ENCODE measurements around the gene CHEK2. TPM values are rescaled to one million over a fixed set of nuclear protein-coding genes. Genes with fewer than 3 reads are reported as not detected.

The CHEK2 gene
- total and polyA plus RNA-seq, 2 of the 4 experiments (the other 2 are of a cell fraction) = 9.9 to 16.1 TPM

DNA sequence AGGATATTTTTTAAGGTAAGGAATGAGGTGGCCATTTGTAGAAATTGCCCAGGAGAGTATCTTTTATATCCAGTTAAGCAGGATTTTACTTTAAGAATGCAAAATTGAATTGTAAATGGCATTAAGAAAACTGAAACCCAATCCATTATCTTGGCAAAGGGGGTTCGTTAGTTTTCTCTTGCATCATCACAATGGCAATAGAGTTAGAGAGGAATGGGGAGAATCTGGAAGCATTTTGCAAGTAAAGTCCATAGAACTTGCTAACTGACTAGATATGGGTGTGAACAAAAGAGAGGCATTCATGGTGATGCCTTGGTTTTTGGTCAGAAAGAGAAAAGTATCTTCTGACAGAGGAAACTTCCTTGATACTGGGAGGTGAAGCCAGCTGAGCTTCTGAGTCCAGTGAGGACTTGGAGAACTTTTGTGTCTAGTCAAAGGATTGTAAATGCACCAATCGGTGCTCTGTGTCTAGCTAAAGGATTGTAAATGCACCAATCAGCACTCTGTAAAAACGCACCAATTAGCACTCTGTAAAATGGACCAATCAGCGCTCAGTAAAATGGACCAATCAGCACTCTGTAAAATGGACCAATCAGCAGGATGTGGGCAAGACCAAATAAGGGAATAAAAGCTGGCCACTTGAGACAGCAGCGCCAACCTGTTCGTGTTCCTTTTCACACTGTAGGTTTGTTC, 27.2 kb upstream of the CHEK2 start:
- no peak for TF ChIP-seq NFE2L2 (IDR thresholded peaks at IDR 0.05; ENCODE audit: low read depth, low read length)
- no peak for TF ChIP-seq ELK1 (IDR thresholded peaks at IDR 0.05; ENCODE audit: borderline replicate concordance, low read depth, low read length)
- TF ChIP-seq CHD1 (IDR thresholded peaks at IDR 0.05; ENCODE audit: low read depth, low read length) = no peak
- no peak for TF ChIP-seq RFX5 (IDR thresholded peaks at IDR 0.05; ENCODE audit: low read depth, low read length)
- no peak for TF ChIP-seq MXI1 (IDR thresholded peaks at IDR 0.05; ENCODE audit: borderline replicate concordance, low read depth, low read length)
- TF ChIP-seq BHLHE40 (IDR thresholded peaks at IDR 0.05; ENCODE audit: low read depth, low read length) = no peak
- no peak for TF ChIP-seq FOS (IDR thresholded peaks at IDR 0.05; ENCODE audit: low read depth, low read length)
- TF ChIP-seq MAZ (IDR thresholded peaks at IDR 0.05; ENCODE audit: borderline replicate concordance, low read depth, low read length) = no peak
- Histone ChIP-seq H3K14ac (replicated peaks; ENCODE audit: low read depth, low read length) (no peak overlapping the region), H4K20me1 (ENCODE audit: insufficient read depth, low read length) (peaks cover 9% of the 10 kb centered on the region), H2AK9ac (replicated peaks; ENCODE audit: low read depth, low read length, poor library complexity) (no peak overlapping the region), H3K79me1 (ENCODE audit: low read depth in 1 of 2, low read length in 2 of 2) (no peaks in the 10 kb centered on the region; a peak in 2 of 4 replicates), H3K9me3 (ENCODE audit: control insufficient read depth, insufficient read depth, low read length) (peaks cover 2% of the 10 kb centered on the region; the same call in 1 of the 2 replicates), H3K9ac (ENCODE audit: low read depth, low read length) (no peak overlapping the region), H2BK5ac (ENCODE audit: low read depth, low read length, poor library complexity, severe bottlenecking) (no peak overlapping the region), H3K4me1 (ENCODE audit: control insufficient read depth, insufficient read depth, low read length) (no peaks in the 10 kb centered on the region), H3K18ac (ENCODE audit: low read depth, low read length) (no peak overlapping the region), H4K8ac (ENCODE audit: low read depth in 2 of 2, low read length in 2 of 2) (no peak overlapping the region), H2BK20ac (ENCODE audit: low read depth, low read length) (no peak overlapping the region), H3K23ac (ENCODE audit: low read depth, low read length) (no peak overlapping the region), H3K4ac (ENCODE audit: low read depth, low read length) (no peak overlapping the region), H2BK15ac (ENCODE audit: low read depth, low read length) (no peak overlapping the region), H3K27me3 (ENCODE audit: control insufficient read depth, insufficient read depth, low read length) (no peaks in the 10 kb centered on the region; the same call in 1 of the 2 replicates), H4K91ac (ENCODE audit: insufficient read depth, low read depth, low read length) (no peak overlapping the region), H2AFZ (replicated peaks; ENCODE audit: low read length, poor library complexity) (no peak overlapping the region), H2BK120ac (ENCODE audit: low read depth, low read length) (no peak overlapping the region), H2AK5ac (ENCODE audit: low read depth, low read length) (no peak overlapping the region), H3K56ac (ENCODE audit: extremely low read depth, insufficient read depth, low read length) (no peak overlapping the region), H3K27ac (ENCODE audit: insufficient read depth, low read length) (no peak overlapping the region), H4K5ac (ENCODE audit: low read depth, low read length) (no peak overlapping the region), H3K36me3 (ENCODE audit: control insufficient read depth, insufficient read depth, low read length) (no peaks in the 10 kb centered on the region), H3K4me3 (ENCODE audit: insufficient read depth, low read depth, low read length) (no peak overlapping the region), H3K4me2 (ENCODE audit: low read depth, low read length) (no peak overlapping the region), H3K9me1 (ENCODE audit: insufficient read depth, low read length) (no peaks in the 10 kb centered on the region)
- DNase-seq (no peak), ATAC-seq (ENCODE audit: low read depth) (no peak)
- ChIA-PET POLR2A (ENCODE audit: unreplicated experiment) (no interaction called here), CTCF (no interaction called here)
- no TSS peak for BruUV-seq (replicated peaks)
- 100% methylated on average over 1 of the region's 6 CpGs; no CpG with 5 or more reads in 1 of the 2 experiments for WGBS, 2 experiments (ENCODE audit: extremely low coverage in 2 of 2, insufficient read length in 1 of 2)
- in situ Hi-C loops (cut with MboI; ENCODE audit: low sequenced_read_pairs) = no loop called here
- dilution Hi-C loops (cut with HindIII; ENCODE audit: low sequenced_read_pairs, unreplicated experiment) = no loop called here
- intact Hi-C loops (cut with micrococcal nuclease) = no loop called here
